Esophagus muscularis mucosa (tissue), 4 donors: ENCODE results near the gene KIAA0513. TPM values are rescaled to one million over a fixed set of nuclear protein-coding genes. Genes with fewer than 3 reads are reported as not detected.
A peak's percentile ranks its signal among the peaks of the same experiment; 100 is the strongest.
"Not testable (repeated sequence)": the region's sequence is repeated elsewhere in the genome, so short reads cannot be mapped to it uniquely, and the experiment has no call there.

Experiments
- DNase-seq: peaks from one replicate; pipeline ENCODE4 v3.0.0-alpha.2; 2017; ENCODE audit errors: extremely low spot score
- H3K27ac ChIP-seq, 4 donors: fragments of 200-600 bp; sonication (generic); replicated peaks in 1 of 4; 1 replicate in 3 of 4; 2 replicates in 1 of 4; pipeline ENCODE4 v1.5.1; 2016 to 2019; ENCODE audit warnings: mild to moderate bottlenecking in 1 of 4
- H3K27me3 ChIP-seq, 4 donors: fragments of 200-600 bp; sonication (generic); one replicate each; pipeline versions ENCODE4 v1.5.1 to v1.6.0; 2016 to 2019
- H3K36me3 ChIP-seq, 4 donors: fragments of 200-600 bp; sonication (generic); one replicate each; pipeline ENCODE4 v1.5.1; 2016 to 2019
- H3K4me1 ChIP-seq, 4 donors: fragments of 200-600 bp; sonication (generic); one replicate each; pipeline ENCODE4 v1.5.1; 2016 to 2019
- H3K4me3 ChIP-seq, 4 donors: fragments of 200-600 bp; sonication (generic); 1 replicate in 2 of 4; 2 replicates in 2 of 4; pipeline ENCODE4 v1.5.1; 2016 to 2019; ENCODE audit warnings: mild to moderate bottlenecking in 4 of 4, moderate library complexity in 1 of 4
- H3K9me3 ChIP-seq, 4 donors: fragments of 200-600 bp; sonication (generic); 1 replicate in 3 of 4; 2 replicates in 1 of 4; pipeline ENCODE4 v1.5.1; 2016 to 2019
- EP300 ChIP-seq: sonication (generic); formaldehyde crosslinking; IDR thresholded peaks from one replicate; pipeline ENCODE4 v1.6.1; 2017; ENCODE audit warnings: antibody characterized with exemption
- POLR2A ChIP-seq: fragments of 450-650 bp; IDR thresholded peaks from one replicate; pipeline ENCODE4 v1.6.1; 2017; ENCODE audit warnings: antibody characterized with exemption, moderate library complexity, mild to moderate bottlenecking, low read depth
- POLR2AphosphoS5 ChIP-seq, 2 donors: sonication (generic); formaldehyde crosslinking; IDR thresholded peaks; one replicate each; pipeline ENCODE4 v1.6.1; 2017; ENCODE audit warnings: antibody characterized with exemption in 2 of 2
- WGBS: methylation state at CpG from one replicate; pipeline ENCODE4 v1.1.5; 2018; 5-methylcytosine and 5-hydroxymethylcytosine counted together
- intact Hi-C: fragments of 100-400 bp; cut with DNase I; formaldehyde crosslinking; loops from one replicate; pipeline ENCODE4 v1.15.1; 2023
- total RNA-seq, 4 donors: library from RNA; depleted of rRNA; stranded (reverse); fragments of >200 nt; gene quantifications; one replicate each; pipeline versions ENCODE4 v1.1.0 to v1.2.1, GENCODE V29; 2016
- TF ChIP-seq, protein P1 (sequence below), 3 experiments: fragments of 200-600 bp in 2 of 3; fragments of 450-650 bp in 1 of 3; sonication (generic) in 2 of 3; IDR thresholded peaks; one replicate each; pipeline ENCODE4 v1.5.1; 2017 to 2019; ENCODE audit warnings: antibody characterized with exemption in 3 of 3, mild to moderate bottlenecking in 2 of 3, moderate library complexity in 1 of 3

Gene KIAA0513
- total RNA-seq, 4 donors from 2014 or later = 16.4 to 28.8 (median 23.4) TPM

DNA sequence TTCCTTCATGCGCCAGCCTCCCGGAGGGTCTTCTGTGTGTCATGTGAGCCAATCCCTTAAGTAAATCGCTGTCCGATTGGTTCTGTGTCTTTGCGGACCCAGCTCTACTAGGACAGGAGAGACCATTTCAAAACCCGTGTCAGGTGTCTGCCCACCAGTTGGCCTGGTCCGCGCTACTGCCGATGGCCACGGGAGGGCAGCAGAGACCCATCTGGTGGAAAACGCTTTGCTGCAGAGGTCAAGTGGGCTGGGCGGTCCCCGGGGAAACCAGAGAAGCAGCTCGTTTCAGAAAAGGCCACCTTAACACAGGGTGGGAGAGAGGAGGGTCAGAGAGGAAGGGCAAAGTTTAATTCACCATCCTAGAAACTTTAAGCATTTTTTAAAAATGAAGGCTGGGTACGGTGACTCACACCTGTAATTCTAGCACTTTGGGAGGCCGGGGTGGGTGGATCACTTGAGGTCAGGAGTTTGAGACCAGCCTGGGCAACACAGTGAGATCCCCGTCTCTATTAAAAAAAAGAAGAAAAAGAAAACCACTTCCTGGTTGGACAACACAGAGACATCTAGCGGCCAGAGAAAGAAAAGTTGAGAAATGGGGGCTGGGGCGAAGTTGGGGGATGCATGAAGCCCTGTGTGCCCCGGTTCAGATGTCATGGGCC is 87.4 kb downstream of the KIAA0513 start:
- peak overlapping the region in 2 of 4 donors; percentile 45 to 59 for H3K27ac ChIP-seq

DNA sequence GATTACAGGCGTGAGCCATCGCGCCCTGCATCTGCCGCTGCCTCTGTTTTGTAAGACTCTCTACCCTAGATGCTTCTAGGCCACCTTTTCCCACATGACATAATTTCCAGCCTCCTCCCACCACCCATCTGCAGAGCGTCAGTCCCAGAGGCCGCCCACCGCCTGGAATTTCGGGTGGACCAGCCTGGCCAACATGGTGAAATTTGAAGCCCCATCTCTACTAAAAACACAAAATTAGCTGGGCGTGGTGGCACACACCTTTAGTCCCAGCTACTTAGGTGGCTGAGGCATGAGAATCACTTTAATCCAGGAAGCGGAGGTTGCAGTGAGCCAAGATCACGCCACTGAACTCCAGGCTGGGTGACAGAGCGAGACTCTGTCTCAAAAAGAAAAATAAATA is 89.8 kb downstream of the KIAA0513 start:
- Histone ChIP-seq H3K4me3 (no peak overlapping the region), H3K9me3 (no peaks in the 10 kb centered on the region), H3K4me1 (peaks cover 8 to 11% (median 10%) of the 10 kb centered on the region in 4 donors), H3K27me3 (no peaks in the 10 kb centered on the region), H3K36me3 (no peaks in the 10 kb centered on the region), H3K27ac (no peak overlapping the region)
- WGBS = 94% methylated on average over 12 of the region's 12 CpGs
- TF ChIP-seq EP300 (no peak), POLR2AphosphoS5 (IDR thresholded peaks at IDR 0.05) (no peak), POLR2A (no peak)
- TF ChIP-seq, protein P1, sequence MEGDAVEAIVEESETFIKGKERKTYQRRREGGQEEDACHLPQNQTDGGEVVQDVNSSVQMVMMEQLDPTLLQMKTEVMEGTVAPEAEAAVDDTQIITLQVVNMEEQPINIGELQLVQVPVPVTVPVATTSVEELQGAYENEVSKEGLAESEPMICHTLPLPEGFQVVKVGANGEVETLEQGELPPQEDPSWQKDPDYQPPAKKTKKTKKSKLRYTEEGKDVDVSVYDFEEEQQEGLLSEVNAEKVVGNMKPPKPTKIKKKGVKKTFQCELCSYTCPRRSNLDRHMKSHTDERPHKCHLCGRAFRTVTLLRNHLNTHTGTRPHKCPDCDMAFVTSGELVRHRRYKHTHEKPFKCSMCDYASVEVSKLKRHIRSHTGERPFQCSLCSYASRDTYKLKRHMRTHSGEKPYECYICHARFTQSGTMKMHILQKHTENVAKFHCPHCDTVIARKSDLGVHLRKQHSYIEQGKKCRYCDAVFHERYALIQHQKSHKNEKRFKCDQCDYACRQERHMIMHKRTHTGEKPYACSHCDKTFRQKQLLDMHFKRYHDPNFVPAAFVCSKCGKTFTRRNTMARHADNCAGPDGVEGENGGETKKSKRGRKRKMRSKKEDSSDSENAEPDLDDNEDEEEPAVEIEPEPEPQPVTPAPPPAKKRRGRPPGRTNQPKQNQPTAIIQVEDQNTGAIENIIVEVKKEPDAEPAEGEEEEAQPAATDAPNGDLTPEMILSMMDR (IDR thresholded peaks at IDR 0.05) = no peak
- intact Hi-C loops = no loop called here
- DNase-seq = no peak

More for the DNA sequence above, 87.4 kb downstream of the KIAA0513 start:
- DNase-seq = peak; percentile 97
- whole genome bisulfite sequencing = 15% methylated on average over 17 of the region's 20 CpGs
- Histone ChIP-seq H3K27me3 (no peaks in the 10 kb centered on the region), H3K4me3 (peak overlapping the region; percentile 20 to 28 (median 27)), H3K36me3 (no peaks in the 10 kb centered on the region), H3K9me3 (no peaks in the 10 kb centered on the region), H3K4me1 (peaks cover 8 to 11% (median 10%) of the 10 kb centered on the region in 4 donors)
- TF ChIP-seq, protein P1 (IDR thresholded peaks at IDR 0.05) = peak; percentile 92 to 98 (median 93)
- TF ChIP-seq POLR2AphosphoS5 (IDR thresholded peaks at IDR 0.05) (peak; percentile 21 to 59), POLR2A (no peak), EP300 (no peak)
- intact Hi-C loops = loop anchor here (2.0 kb wide), 1 partner anchor 130 kb away; no protein-coding TSS in a partner anchor

DNA sequence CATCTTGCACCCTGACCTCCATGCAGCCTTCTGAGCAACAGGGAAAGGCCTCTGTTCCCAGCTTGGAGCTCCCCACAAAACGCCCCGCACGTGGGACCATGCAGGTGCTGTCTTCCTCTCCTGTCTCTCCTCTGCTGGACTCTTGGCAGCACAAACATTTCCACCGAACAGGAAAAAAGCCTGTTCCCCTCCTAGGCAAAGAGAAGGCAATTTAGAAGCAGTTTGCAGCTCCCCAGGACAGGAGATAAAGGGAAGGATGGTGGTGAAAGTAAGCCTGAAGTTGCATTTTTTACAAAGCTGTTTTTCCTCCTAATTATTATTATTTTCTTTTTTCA is 92.4 kb downstream of the KIAA0513 start:
- intact Hi-C loops = no loop called here
- no peaks in the 10 kb centered on the region for H3K36me3 ChIP-seq
- 89% methylated on average over 3 of the region's 4 CpGs for WGBS

DNA sequence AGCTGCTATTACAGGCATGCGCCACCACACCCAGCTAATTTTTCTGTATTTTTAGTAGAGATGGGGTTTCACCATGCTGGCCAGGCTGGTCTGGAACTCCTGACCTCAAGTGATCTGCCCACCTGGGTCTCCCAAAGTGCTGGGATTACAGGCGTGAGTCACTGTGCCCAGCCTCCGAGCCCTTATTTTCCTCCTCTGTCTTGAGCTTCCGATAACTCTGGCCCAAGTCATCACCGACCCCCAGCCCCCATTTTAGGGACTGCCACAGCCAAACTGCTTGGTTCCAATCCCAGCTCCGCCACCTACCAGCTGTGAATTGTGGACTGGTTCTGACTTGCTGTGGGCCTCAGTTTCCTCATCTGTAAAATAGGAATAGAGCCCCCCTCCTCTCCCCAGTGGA is 95.8 kb downstream of the KIAA0513 start:
- WGBS = 95% methylated on average over 5 of the region's 6 CpGs
- H3K27me3 ChIP-seq, intact Hi-C loops, H3K4me3 ChIP-seq, H3K36me3 ChIP-seq, H3K9me3 ChIP-seq, DNase-seq: not testable (repeated sequence)
- peak overlapping the region; percentile 37 to 63 (median 56) for H3K27ac ChIP-seq
- H3K4me1 ChIP-seq = peaks cover 23 to 36% (median 30%) of the 10 kb centered on the region in 4 donors

More for the DNA sequence above, 92.4 kb downstream of the KIAA0513 start:
- Histone ChIP-seq H3K9me3 (no peaks in the 10 kb centered on the region), H3K27ac (no peak overlapping the region), H3K4me1 (peaks cover 5 to 16% (median 10%) of the 10 kb centered on the region in 4 donors), H3K4me3 (no peak overlapping the region), H3K27me3 (no peaks in the 10 kb centered on the region)
- TF ChIP-seq EP300 = no peak
- no peak for TF ChIP-seq POLR2A
- TF ChIP-seq, protein P1 (IDR thresholded peaks at IDR 0.05) = no peak
- no peak for TF ChIP-seq POLR2AphosphoS5 (IDR thresholded peaks at IDR 0.05)
- DNase-seq = no peak

DNA sequence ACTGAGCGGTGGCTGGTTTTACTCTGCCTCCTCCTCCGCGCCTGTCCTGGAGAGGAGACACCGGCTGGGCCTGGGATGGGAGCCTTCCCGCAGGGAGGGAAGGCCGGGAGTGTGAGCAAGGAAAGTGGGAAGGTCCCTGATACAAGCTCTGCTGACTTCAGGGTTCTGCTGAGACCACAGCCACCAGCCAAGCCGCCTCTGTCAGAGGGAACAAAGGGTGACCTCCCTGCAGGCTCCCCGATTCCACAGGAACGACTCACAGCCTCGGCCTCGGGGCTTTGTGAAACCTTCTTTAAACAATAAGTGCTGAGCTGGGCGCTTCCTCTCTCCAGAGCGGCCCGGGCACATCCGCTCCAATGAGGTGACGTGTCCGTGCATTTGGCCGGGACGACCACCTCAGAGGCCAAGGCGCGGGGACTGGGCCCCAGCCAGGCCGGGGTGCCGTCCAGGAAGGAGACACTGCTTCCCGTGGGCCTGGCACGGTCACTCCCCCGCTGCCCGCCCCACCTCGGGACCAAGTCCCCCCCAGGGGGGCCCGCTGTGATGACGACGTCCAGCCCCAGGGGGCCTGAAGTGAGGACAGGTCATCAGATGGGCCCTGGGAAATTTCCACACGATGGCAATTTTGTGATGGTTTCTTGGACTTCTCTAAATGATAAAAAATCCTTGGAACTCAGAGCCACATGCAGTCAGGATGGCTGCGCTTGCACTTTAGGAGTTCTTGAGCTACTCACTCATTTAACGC is 96.5 kb downstream of the KIAA0513 start:
- Histone ChIP-seq H3K36me3 (no peaks in the 10 kb centered on the region), H3K4me3 (no peak overlapping the region), H3K27ac (peak overlapping the region; percentile 37 to 63 (median 56)), H3K9me3 (no peaks in the 10 kb centered on the region), H3K27me3 (no peaks in the 10 kb centered on the region), H3K4me1 (peaks cover 23 to 39% (median 33%) of the 10 kb centered on the region in 4 donors)
- WGBS = 70% methylated on average over 24 of the region's 34 CpGs
- intact Hi-C loops = no loop called here
- TF ChIP-seq EP300 (no peak), POLR2AphosphoS5 (IDR thresholded peaks at IDR 0.05) (peak in 1 of 2 donors; percentile 21)
- no peak for DNase-seq
